Central memory CD8-positive, alpha-beta T cell (primary cell): ENCODE data around the gene ENOPH1.

Experiments
- ATAC-seq: fragments of 150-1000 bp; cut with Tn5 transposase; replicated peaks from 2 replicates; pipeline ENCODE4 v1.10.0; 2022; ENCODE audit warnings: mild to moderate bottlenecking, moderate FRiP score, moderate number of reproducible peaks; ENCODE audit not compliant: poor library complexity, severe bottlenecking; ENCODE audit errors: extremely low read depth
- DNase-seq, 2 donors: peaks; one replicate each; pipeline ENCODE4 v3.0.0; 2021; ENCODE audit warnings: low spot score in 2 of 2
- H3K27ac Mint-ChIP-seq: one replicate; pipeline ENCODE4 v1.8.0; 2022; ENCODE audit warnings: low read depth, mild to moderate bottlenecking, moderate library complexity, mixed read lengths
- H3K27me3 Mint-ChIP-seq: one replicate; pipeline ENCODE4 v1.8.0; 2022; ENCODE audit warnings: mixed read lengths
- H3K36me3 Mint-ChIP-seq: one replicate; pipeline ENCODE4 v1.8.0; 2022; ENCODE audit warnings: mild to moderate bottlenecking, moderate library complexity, mixed read lengths; ENCODE audit not compliant: insufficient read depth
- H3K4me1 Mint-ChIP-seq: one replicate; pipeline ENCODE4 v1.8.0; 2022; ENCODE audit warnings: mixed read lengths
- H3K4me3 Mint-ChIP-seq: one replicate; pipeline ENCODE4 v1.8.0; 2022; ENCODE audit warnings: mild to moderate bottlenecking, moderate library complexity, mixed read lengths
- H3K9me3 Mint-ChIP-seq: one replicate; pipeline ENCODE4 v1.8.0; 2022; ENCODE audit warnings: mixed read lengths

The ENOPH1 gene

DNA sequence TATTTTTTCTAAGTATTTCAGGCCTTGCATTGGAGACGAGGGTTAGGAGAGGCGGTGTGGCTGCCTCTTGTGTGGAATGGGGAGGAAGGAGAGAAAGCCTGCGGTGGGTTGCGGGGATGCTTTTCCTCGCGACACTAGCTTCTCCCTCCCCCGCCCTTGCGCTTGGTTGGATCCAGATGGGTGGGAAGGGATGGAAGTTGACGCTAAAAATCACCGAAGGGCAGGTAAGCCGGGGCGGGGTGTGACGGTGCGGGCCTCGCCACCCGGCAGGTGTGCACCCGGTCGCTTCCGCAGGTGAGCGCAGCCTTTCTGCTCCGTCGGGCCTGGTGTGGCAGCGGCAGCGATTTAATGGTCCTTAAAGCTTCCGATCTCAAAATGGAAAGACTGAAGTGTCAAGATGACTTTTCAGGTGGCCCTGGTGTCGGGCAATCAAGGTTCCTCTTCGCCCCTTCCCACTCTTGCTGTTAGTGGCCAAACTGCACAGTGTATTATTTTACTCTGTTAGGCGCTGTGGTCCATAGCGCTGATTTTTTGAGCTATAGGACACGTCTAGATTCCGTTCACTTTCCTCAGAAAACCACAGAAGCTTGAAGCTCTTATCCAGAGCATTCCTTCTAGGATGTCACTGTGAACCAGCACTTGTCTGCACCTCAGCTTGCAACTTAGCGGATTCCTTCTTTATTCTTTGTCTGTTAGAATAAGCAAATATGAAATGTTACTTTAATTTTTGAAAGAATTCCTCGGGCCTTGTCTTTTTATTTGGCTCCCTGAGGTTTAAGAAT lies 765 bp downstream of the ENOPH1 start:
- ATAC-seq (no peak), DNase-seq (peak; percentile 21 to 29)
- peak overlapping the region; percentile 99 for H3K4me3 Mint-ChIP-seq
- peaks cover 50% of the 10 kb centered on the region for H3K4me1 Mint-ChIP-seq
- peaks cover 54% of the 10 kb centered on the region for H3K36me3 Mint-ChIP-seq
- H3K27ac Mint-ChIP-seq: peak overlapping the region; percentile 99
- H3K27me3 Mint-ChIP-seq: no peaks in the 10 kb centered on the region
- no peaks in the 10 kb centered on the region for H3K9me3 Mint-ChIP-seq

DNA sequence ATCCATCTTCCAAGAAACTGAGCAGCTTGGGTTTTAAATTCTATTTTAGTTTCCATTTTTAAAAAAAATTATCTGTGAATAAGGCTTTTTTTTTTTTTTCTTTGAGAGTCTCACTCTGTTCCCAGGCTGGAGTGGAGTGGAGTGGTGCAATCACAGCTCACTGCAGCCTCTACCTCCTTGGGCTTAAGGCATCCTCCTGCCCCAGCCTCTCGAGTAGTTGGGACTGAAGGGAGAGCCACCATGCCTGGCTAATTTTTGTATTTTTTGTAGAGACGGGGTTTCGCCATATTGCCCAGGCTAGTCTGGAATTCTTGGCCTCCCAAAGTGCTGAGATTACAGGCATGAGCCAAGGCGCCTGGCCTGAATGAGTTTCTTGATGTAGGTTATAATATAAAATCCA lies 1.4 kb downstream of the ENOPH1 start:
- Mint-ChIP-seq H3K4me1 (peaks cover 49% of the 10 kb centered on the region), H3K27me3 (no peaks in the 10 kb centered on the region), H3K36me3 (peaks cover 48% of the 10 kb centered on the region), H3K9me3 (no peaks in the 10 kb centered on the region), H3K27ac (peak overlapping the region; percentile 99), H3K4me3 (no peak overlapping the region)
- DNase-seq: no peak
- no peak for ATAC-seq

DNA sequence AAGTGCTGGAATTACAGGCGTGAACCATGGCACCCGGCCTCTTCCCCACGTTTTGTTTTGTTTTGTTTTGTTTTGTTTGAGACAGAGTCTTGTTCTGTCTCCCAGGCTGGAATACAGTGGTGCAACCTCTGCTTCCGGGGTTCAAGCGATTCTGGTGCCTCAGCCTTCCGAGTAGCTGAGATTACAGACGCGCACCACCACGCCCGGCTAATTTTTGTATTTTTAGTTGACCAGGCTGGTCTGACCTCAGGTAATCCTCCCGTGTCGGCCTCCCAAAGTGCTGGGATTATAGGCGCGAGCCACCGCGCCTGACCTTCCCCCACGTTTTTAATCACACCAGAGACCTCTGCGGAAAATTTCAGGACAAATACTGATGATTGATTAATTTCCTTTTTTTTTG lies 2.2 kb downstream of the ENOPH1 start:
- H3K27me3 Mint-ChIP-seq: no peaks in the 10 kb centered on the region
- H3K4me3 Mint-ChIP-seq: no peak overlapping the region
- H3K9me3 Mint-ChIP-seq: no peaks in the 10 kb centered on the region
- no peak overlapping the region for H3K27ac Mint-ChIP-seq
- ATAC-seq (no peak), DNase-seq (no peak)
- peaks cover 40% of the 10 kb centered on the region for H3K36me3 Mint-ChIP-seq
- peaks cover 49% of the 10 kb centered on the region for H3K4me1 Mint-ChIP-seq

- H3K36me3 Mint-ChIP-seq: peaks cover 28% of the 10 kb centered on the region
- no peak overlapping the region for H3K4me3 Mint-ChIP-seq
- no peaks in the 10 kb centered on the region for H3K9me3 Mint-ChIP-seq
- DNase-seq (no peak), ATAC-seq (no peak)
- no peak overlapping the region for H3K27ac Mint-ChIP-seq
- peaks cover 45% of the 10 kb centered on the region for H3K4me1 Mint-ChIP-seq
- no peaks in the 10 kb centered on the region for H3K27me3 Mint-ChIP-seq
Observed at GRCh38 chr4:82433791-82434190, 3.4 kb downstream of the ENOPH1 start.

DNA sequence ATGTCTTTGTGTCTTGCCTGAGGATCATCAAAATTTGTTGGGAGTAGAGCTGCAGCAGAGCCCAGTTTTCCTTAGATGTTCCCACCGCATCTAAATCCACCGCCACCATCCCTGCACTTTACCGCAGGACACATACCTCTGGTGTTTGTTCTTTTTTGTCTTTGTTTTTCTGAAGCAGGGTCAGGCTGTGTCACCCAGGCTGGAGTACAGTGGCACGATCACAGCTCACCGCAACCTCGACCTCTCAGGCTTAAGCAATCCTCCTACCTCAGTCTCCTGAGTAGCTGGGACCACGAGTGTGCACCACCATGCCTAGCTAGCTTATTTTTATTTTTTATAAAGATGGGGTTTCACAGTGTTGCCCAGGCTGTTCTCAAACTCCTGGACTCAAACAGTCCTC lies 4.6 kb downstream of the ENOPH1 start:
- H3K27ac Mint-ChIP-seq: no peak overlapping the region
- no peak for ATAC-seq
- H3K9me3 Mint-ChIP-seq: no peaks in the 10 kb centered on the region
- no peak for DNase-seq
- H3K27me3 Mint-ChIP-seq: no peaks in the 10 kb centered on the region
- H3K4me3 Mint-ChIP-seq: no peak overlapping the region
- peaks cover 46% of the 10 kb centered on the region for H3K4me1 Mint-ChIP-seq
- peaks cover 17% of the 10 kb centered on the region for H3K36me3 Mint-ChIP-seq

DNA sequence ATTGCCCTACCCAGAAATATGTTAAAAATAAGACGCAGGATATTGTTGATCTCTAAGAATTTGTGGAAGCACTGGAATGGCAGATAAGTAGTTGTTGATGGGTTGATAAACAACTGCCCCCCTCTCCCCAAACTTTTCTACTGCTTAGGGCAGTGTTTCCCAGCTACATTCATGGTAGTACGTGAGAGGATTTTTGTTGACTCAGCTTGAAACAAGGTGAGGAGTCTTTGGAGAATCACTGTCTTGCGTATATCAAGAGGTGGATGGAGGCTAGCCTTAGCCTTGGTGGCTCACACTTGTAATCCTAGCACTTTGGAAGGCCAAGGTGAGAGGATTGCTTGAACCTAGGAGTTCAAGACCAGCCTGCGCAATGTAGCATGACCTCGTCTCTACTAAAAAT lies 5.7 kb downstream of the ENOPH1 start:
- Mint-ChIP-seq H3K4me1 (peaks cover 50% of the 10 kb centered on the region), H3K27ac (no peak overlapping the region), H3K9me3 (no peaks in the 10 kb centered on the region), H3K36me3 (peaks cover 7% of the 10 kb centered on the region), H3K4me3 (no peak overlapping the region), H3K27me3 (no peaks in the 10 kb centered on the region)
- ATAC-seq (no peak), DNase-seq (no peak)

GRCh38 chr4:82436780-82437179 lies 6.4 kb downstream of the ENOPH1 start:
- peaks cover 3% of the 10 kb centered on the region for H3K36me3 Mint-ChIP-seq
- no peaks in the 10 kb centered on the region for H3K27me3 Mint-ChIP-seq
- H3K4me1 Mint-ChIP-seq: peaks cover 49% of the 10 kb centered on the region
- DNase-seq: no peak
- no peak for ATAC-seq
- no peaks in the 10 kb centered on the region for H3K9me3 Mint-ChIP-seq
- no peak overlapping the region for H3K4me3 Mint-ChIP-seq
- no peak overlapping the region for H3K27ac Mint-ChIP-seq

- H3K9me3 Mint-ChIP-seq: no peaks in the 10 kb centered on the region
- no peaks in the 10 kb centered on the region for H3K27me3 Mint-ChIP-seq
- ATAC-seq: no peak
- H3K4me3 Mint-ChIP-seq: no peak overlapping the region
- DNase-seq: no peak
- H3K4me1 Mint-ChIP-seq: peaks cover 49% of the 10 kb centered on the region
- H3K27ac Mint-ChIP-seq: no peak overlapping the region
- H3K36me3 Mint-ChIP-seq: no peaks in the 10 kb centered on the region
Observed at GRCh38 chr4:82437285-82438005, 7.1 kb downstream of the ENOPH1 start.

DNA sequence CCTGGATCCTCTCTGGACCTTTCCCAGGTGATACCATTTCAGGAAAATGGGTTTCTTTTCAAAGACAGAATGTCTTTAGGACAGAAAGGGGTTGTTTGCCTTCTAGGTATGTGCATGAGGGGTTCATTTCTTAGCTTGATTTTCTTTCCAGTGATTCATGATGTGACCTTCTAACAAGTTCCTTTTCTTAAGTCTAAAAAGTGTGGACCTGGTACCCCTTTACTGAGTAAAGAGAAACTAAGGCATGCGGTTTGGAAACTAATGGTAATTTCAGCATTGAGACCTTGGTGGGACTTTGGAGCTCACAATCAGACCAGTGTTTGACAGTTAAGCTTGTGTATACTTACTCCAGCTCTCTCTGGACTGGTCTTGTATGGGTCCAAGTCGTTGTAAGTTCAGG lies 8.7 kb downstream of the ENOPH1 start:
- Mint-ChIP-seq H3K36me3 (no peaks in the 10 kb centered on the region), H3K4me1 (peaks cover 49% of the 10 kb centered on the region), H3K27me3 (no peaks in the 10 kb centered on the region), H3K9me3 (no peaks in the 10 kb centered on the region), H3K4me3 (no peak overlapping the region), H3K27ac (peak overlapping the region; percentile 36)
- DNase-seq: no peak
- no peak for ATAC-seq

DNA sequence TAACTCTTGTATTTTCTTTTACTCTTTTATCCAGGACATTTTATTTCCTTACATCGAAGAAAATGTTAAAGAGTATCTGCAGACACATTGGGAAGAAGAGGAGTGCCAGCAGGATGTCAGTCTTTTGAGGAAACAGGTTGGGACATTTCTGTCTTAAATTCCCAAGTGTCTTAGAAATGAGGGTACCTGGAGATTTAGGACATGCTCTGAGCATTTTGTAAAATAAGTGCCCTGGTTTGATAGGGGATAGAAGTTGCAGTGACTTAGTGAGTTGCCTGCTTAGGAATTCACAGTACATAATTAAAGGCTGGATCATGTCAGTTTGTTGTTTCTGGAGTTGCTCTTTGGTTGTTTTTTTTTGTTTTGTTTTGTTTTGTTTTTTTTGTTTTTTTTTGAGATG lies 17.5 kb downstream of the ENOPH1 start:
- DNase-seq (no peak), ATAC-seq (no peak)
- Mint-ChIP-seq H3K27ac (peak overlapping the region; percentile 13), H3K27me3 (no peaks in the 10 kb centered on the region), H3K4me3 (no peak overlapping the region), H3K36me3 (peaks cover 53% of the 10 kb centered on the region), H3K9me3 (no peaks in the 10 kb centered on the region), H3K4me1 (peaks cover 14% of the 10 kb centered on the region)

DNA sequence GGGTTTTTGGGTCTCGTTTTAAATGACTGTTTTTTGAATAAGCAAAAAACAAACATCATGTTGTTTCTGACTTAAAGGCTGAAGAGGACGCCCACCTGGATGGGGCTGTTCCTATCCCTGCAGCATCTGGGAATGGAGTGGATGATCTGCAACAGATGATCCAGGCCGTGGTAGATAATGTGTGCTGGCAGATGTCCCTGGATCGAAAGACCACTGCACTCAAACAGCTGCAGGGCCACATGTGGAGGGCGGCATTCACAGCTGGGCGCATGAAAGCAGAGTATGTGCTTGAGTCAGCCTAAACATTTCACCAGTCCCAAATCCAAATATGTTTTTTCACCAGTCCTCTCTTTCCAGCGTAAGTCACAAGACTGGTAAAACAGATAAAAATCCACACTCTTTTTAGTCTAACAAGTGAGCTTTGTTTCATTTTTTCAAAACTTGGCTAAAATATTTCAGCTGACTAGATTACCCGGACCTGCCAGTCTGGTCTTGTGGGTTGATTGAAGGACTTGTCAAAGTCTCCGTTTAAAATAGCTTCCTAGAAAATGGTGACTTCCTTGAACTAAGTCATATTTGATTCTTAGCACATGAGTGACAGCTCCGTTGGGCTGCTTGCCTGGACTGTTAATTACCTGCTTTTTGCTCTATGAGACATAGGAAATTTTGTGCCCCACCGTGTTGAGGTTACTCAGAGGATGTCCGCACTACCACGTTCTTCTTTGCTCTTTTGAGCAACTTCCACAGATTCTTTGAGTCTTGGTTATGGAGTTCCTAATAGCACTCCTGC lies 20.8 kb downstream of the ENOPH1 start:
- Mint-ChIP-seq H3K27ac (peak overlapping the region; percentile 52), H3K9me3 (no peaks in the 10 kb centered on the region), H3K4me3 (no peak overlapping the region), H3K4me1 (peaks cover 14% of the 10 kb centered on the region), H3K36me3 (peaks cover 64% of the 10 kb centered on the region), H3K27me3 (no peaks in the 10 kb centered on the region)
- ATAC-seq (no peak), DNase-seq (no peak)

DNA sequence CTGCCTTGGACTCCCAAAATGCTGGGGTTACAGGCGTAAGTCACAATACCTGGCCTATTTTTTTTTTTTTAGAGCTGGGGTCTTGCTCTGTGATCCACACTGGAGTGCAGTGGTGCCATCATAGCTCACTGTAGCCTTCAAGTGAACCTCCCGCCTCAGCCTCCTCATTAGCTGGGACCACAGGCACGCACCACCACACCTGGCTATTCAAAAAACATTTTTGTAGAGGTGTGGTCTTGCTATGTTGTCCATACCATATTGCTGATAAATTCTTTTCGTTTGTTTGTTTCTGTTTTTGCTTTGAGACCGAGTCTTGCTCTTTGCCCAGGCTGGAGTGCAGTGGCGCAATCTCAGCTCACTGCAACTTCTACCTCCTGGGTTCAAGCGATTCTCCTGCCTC lies 21.6 kb downstream of the ENOPH1 start:
- Mint-ChIP-seq H3K4me1 (peaks cover 14% of the 10 kb centered on the region), H3K27me3 (no peaks in the 10 kb centered on the region), H3K27ac (no peak overlapping the region), H3K4me3 (no peak overlapping the region), H3K36me3 (peaks cover 66% of the 10 kb centered on the region), H3K9me3 (no peaks in the 10 kb centered on the region)
- no peak for DNase-seq
- no peak for ATAC-seq
